ENCODE results near the gene LYSMD2. TPM values are rescaled to one million over a fixed set of nuclear protein-coding genes. Genes with fewer than 3 reads are reported as not detected.

The LYSMD2 gene
- polyA plus RNA-seq, 2 of the 4 experiments (the other 2 are of a cell fraction), result 18.3 to 29.2 TPM

DNA sequence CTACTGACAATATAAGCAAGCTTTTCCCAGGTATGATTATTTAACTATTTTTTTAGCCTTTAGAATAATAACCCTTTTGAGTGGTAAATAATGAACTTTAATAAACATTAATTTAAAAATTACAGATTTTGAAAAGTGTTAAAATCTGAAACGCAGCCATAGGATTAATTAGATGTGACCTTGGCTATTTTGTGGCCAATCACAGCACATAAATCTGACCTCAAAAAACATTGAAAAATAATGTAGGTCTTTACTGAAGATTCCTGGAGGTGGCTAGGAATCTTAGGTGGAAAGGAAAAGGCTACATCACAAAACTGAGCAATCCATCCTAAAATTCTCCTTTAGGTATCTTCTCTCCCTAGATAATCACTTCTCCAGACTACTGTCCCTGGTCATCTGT, 38.1 kb downstream of the LYSMD2 start (continued):
- TF ChIP-seq, protein P1, sequence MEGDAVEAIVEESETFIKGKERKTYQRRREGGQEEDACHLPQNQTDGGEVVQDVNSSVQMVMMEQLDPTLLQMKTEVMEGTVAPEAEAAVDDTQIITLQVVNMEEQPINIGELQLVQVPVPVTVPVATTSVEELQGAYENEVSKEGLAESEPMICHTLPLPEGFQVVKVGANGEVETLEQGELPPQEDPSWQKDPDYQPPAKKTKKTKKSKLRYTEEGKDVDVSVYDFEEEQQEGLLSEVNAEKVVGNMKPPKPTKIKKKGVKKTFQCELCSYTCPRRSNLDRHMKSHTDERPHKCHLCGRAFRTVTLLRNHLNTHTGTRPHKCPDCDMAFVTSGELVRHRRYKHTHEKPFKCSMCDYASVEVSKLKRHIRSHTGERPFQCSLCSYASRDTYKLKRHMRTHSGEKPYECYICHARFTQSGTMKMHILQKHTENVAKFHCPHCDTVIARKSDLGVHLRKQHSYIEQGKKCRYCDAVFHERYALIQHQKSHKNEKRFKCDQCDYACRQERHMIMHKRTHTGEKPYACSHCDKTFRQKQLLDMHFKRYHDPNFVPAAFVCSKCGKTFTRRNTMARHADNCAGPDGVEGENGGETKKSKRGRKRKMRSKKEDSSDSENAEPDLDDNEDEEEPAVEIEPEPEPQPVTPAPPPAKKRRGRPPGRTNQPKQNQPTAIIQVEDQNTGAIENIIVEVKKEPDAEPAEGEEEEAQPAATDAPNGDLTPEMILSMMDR (IDR thresholded peaks at IDR 0.05), result no peak

DNA sequence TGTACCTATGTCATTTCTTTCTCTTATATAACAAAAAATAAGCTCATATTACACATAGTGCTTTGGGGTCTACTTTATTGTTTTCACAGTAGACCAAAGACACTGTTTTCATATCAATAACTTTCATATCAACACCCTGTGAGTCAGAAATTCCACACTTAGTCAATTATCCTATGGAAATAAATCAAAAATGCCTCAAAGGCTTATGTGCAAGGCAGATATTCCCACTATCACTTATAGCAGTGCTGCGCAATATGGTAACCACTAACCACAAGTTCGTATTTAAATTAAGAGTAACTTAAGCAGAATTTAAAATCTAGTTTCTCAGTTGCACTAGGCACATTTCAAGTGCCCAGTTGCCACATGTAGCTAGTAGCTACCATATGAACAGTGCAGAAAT, 40.3 kb downstream of the LYSMD2 start:
- ATAC-seq, result no peak

DNA sequence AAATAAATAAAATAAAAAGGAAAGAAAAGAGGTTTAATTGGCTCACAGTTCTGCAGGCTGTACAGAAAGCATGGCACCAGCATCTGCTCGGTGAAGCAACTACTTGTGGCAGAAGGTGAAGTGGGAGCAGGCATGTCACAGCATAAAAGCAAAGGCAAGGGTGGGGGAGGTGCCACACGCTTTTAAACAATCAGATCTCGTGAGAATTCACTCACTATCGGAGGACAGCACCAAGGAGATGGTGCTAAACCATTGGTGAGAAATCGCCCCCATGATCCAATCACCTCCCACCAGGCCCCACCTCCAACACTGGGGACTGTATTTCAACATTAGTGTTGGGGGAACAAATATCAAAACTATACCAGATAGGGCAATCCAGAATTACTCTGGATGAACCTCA, 40.9 kb downstream of the LYSMD2 start:
- Histone ChIP-seq H3K27ac (no peak overlapping the region), H3K4me2 (no peak overlapping the region), H3K4me1 (no peaks in the 10 kb centered on the region), H3K9me3 (no peaks in the 10 kb centered on the region), H3K4me3 (no peak overlapping the region)
- DNase-seq (ENCODE audit: low read depth in 1 of 2, low spot score in 1 of 2) (no peak), FAIRE-seq (no peak), ATAC-seq (no peak)
- CTCF ChIA-PET, result interaction anchor here (3.6 kb wide), 1 partner anchor 80 kb away, joined by 21 read pairs; no protein-coding TSS in a partner anchor
- no peak for TF ChIP-seq RCOR1 (IDR thresholded peaks at IDR 0.05; ENCODE audit: low read depth, low read length)
- no peak for TF ChIP-seq GATA3 (IDR thresholded peaks at IDR 0.05; ENCODE audit: borderline replicate concordance)
- no peak for TF ChIP-seq CHD2 (IDR thresholded peaks at IDR 0.05; ENCODE audit: low read length, partially characterized antibody)
- WGBS (ENCODE audit: missing lambda C conversion rate), result 14% methylated on average over 5 of the region's 5 CpGs
- POLR2A ChIA-PET, result no interaction called here

More for the DNA sequence above, 40.3 kb downstream of the LYSMD2 start:
- no peak overlapping the region for H3K27ac ChIP-seq
- H3K4me1 ChIP-seq, result no peaks in the 10 kb centered on the region
- WGBS (ENCODE audit: missing lambda C conversion rate), result 57% methylated on average over 2 of the region's 2 CpGs
- H3K4me3 ChIP-seq, result no peak overlapping the region
- POLR2A ChIA-PET, result no interaction called here
- no peak for DNase-seq (ENCODE audit: low read depth in 1 of 2, low spot score in 1 of 2)
- no peaks in the 10 kb centered on the region for H3K9me3 ChIP-seq
- TF ChIP-seq KDM5A (IDR thresholded peaks at IDR 0.05) (no peak), GATA3 (IDR thresholded peaks at IDR 0.05; ENCODE audit: borderline replicate concordance) (no peak), NFE2L2 (conservative IDR thresholded peaks at IDR 0.05; ENCODE audit: low read length) (no peak), NPAS2 (CRISPR knock-in tag; IDR thresholded peaks at IDR 0.05; ENCODE audit: borderline replicate concordance) (no peak), HOXB5 (CRISPR knock-in tag; IDR thresholded peaks at IDR 0.05) (no peak), PHF8 (IDR thresholded peaks at IDR 0.05; ENCODE audit: borderline replicate concordance, low read depth) (no peak), POLR2AphosphoS2 (conservative IDR thresholded peaks at IDR 0.05; ENCODE audit: low read length) (no peak), SMC3 (IDR thresholded peaks at IDR 0.05) (no peak), MAFK (IDR thresholded peaks at IDR 0.05; ENCODE audit: partially characterized antibody) (no peak), ZFP36 (IDR thresholded peaks at IDR 0.05; ENCODE audit: borderline replicate concordance, partially characterized antibody) (no peak), ZC3H11A (IDR thresholded peaks at IDR 0.05) (no peak), RCOR1 (IDR thresholded peaks at IDR 0.05; ENCODE audit: low read depth, low read length) (no peak), TFCP2L1 (CRISPR knock-in tag; IDR thresholded peaks at IDR 0.05) (no peak), SREBF2 (IDR thresholded peaks at IDR 0.05) (no peak), RARB (CRISPR knock-in tag; IDR thresholded peaks at IDR 0.05) (no peak), EP300 (IDR thresholded peaks at IDR 0.05) (no peak), RFX5 (IDR thresholded peaks at IDR 0.05) (no peak), CHD4 (IDR thresholded peaks at IDR 0.05; ENCODE audit: borderline replicate concordance) (no peak)
- TF ChIP-seq, protein P2, sequence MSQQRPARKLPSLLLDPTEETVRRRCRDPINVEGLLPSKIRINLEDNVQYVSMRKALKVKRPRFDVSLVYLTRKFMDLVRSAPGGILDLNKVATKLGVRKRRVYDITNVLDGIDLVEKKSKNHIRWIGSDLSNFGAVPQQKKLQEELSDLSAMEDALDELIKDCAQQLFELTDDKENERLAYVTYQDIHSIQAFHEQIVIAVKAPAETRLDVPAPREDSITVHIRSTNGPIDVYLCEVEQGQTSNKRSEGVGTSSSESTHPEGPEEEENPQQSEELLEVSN (IDR thresholded peaks at IDR 0.05; ENCODE audit: borderline replicate concordance, low read depth), result no peak
- CTCF ChIA-PET, result interaction anchor here (1.5 kb wide), 1 partner anchor 79 kb away, joined by 8 read pairs; no protein-coding TSS in a partner anchor
- H3K4me2 ChIP-seq, result no peak overlapping the region
- no peak for FAIRE-seq

DNA sequence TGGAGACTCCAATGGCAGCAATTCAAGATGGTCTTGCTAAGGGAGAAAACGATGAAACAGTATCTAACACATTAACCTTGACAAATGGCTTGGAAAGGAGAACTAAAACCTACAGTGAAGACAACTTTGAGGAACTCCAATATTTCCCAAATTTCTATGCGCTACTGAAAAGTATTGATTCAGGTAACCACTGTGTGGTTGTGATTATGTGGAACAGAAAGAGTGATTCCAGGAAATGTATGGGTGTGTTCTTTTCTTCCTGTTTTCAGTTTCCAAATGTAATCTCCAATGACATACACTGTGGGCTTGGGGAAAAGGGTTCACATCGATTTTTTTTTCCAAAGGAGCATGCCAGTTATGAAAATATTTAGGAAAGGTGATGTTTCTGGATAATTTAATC, 45.3 kb downstream of the LYSMD2 start:
- Histone ChIP-seq H3K27ac (no peak overlapping the region), H3K4me1 (no peaks in the 10 kb centered on the region), H3K9me3 (no peaks in the 10 kb centered on the region), H3K4me3 (no peak overlapping the region), H3K4me2 (no peak overlapping the region)
- 12% methylated on average over 3 of the region's 3 CpGs for WGBS (ENCODE audit: missing lambda C conversion rate)
- ATAC-seq, result no peak
- DNase-seq (ENCODE audit: low read depth in 1 of 2, low spot score in 1 of 2), result no peak
- ChIA-PET POLR2A (no interaction called here), CTCF (interaction anchor here (0.7 to 1.3 kb wide), 3 partner anchors 11 to 84 kb away, joined by 3 read pairs; no protein-coding TSS in a partner anchor)
- no peak for TF ChIP-seq POLR2AphosphoS2 (conservative IDR thresholded peaks at IDR 0.05; ENCODE audit: low read length)
- TF ChIP-seq RNF2 (IDR thresholded peaks at IDR 0.05; ENCODE audit: borderline replicate concordance, low read depth), result no peak
- TF ChIP-seq CBX8 (IDR thresholded peaks at IDR 0.05), result no peak
- FAIRE-seq, result peak; percentile 32
